22Rv1 (cell line): ENCODE results near the gene SPINK7.

Experiments
- CTCF ChIP-seq: fragments of 450-650 bp; IDR thresholded peaks from 2 replicates; pipeline ENCODE4 v1.5.1; 2017; ENCODE audit warnings: mild to moderate bottlenecking
- ZFX ChIP-seq: fragments of 450-650 bp; IDR thresholded peaks from 2 replicates; pipeline ENCODE4 v1.6.1; 2017; ENCODE audit warnings: antibody characterized with exemption, borderline replicate concordance

GRCh38 chr5:148312153-148312552 is at the start of gene SPINK7:
- TF ChIP-seq CTCF (no peak), ZFX (no peak)
